ENCODE results near the gene PLEKHH2. TPM values are rescaled to one million over a fixed set of nuclear protein-coding genes. Genes with fewer than 3 reads are reported as not detected.
A peak's percentile ranks its signal among the peaks of the same experiment; 100 is the strongest.
"Not testable (repeated sequence)": the region's sequence is repeated elsewhere in the genome, so short reads cannot be mapped to it uniquely, and the experiment has no call there.

PLEKHH2 gene
- total RNA-seq: 0.24 and 1.1 TPM in 2 replicates
- polyA plus RNA-seq (2012): 3.1 TPM

- DNase-seq (ENCODE audit: low read depth): peak; percentile 85
These were observed at the start of gene PLEKHH2 for GRCh38 chr2:43637030-43637803. Gene PLEKHH2 (plus strand): TSS chr2:43637260. CDS start chr2:43644674, 7,414 bp downstream.

GRCh38 chr2:43592443-43592842 lies 44.6 kb upstream of the PLEKHH2 start:
- no peak for DNase-seq (ENCODE audit: low read depth)

GRCh38 chr2:43593254-43593653 lies 43.8 kb upstream of the PLEKHH2 start:
- DNase-seq (ENCODE audit: low read depth): no peak

- DNase-seq (ENCODE audit: low read depth): no peak
These were observed 42.2 kb upstream of the PLEKHH2 start for GRCh38 chr2:43594875-43595274.

- DNase-seq (ENCODE audit: low read depth): peak; percentile 99
These were observed 41.3 kb upstream of the PLEKHH2 start, which contains the start of gene THADA for GRCh38 chr2:43595603-43596412. Gene THADA (minus strand): TSS chr2:43596038. CDS start chr2:43592392, 3,646 bp downstream.

- DNase-seq (ENCODE audit: low read depth): not testable (repeated sequence)
These were observed 36.5 kb upstream of the PLEKHH2 start for GRCh38 chr2:43600596-43600995.

GRCh38 chr2:43604674-43605073 lies 32.4 kb upstream of the PLEKHH2 start:
- no peak for DNase-seq (ENCODE audit: low read depth)

GRCh38 chr2:43605079-43605655 lies 31.9 kb upstream of the PLEKHH2 start:
- DNase-seq (ENCODE audit: low read depth): peak; percentile 49

GRCh38 chr2:43605851-43606250 lies 31.2 kb upstream of the PLEKHH2 start:
- peak; percentile 40 for DNase-seq (ENCODE audit: low read depth)

- peak; percentile 66 for DNase-seq (ENCODE audit: low read depth)
These were observed 27.7 kb upstream of the PLEKHH2 start for GRCh38 chr2:43609290-43609918.

GRCh38 chr2:43610361-43610760 lies 26.7 kb upstream of the PLEKHH2 start:
- DNase-seq (ENCODE audit: low read depth): no peak

- peak; percentile 82 for DNase-seq (ENCODE audit: low read depth)
These were observed 24.8 kb upstream of the PLEKHH2 start for GRCh38 chr2:43611987-43612894.

- DNase-seq (ENCODE audit: low read depth): no peak
These were observed 24.1 kb upstream of the PLEKHH2 start for GRCh38 chr2:43612944-43613343.

GRCh38 chr2:43616967-43617680 lies 19.9 kb upstream of the PLEKHH2 start:
- no peak for DNase-seq (ENCODE audit: low read depth)

- DNase-seq (ENCODE audit: low read depth): no peak
These were observed 17.5 kb upstream of the PLEKHH2 start for GRCh38 chr2:43619511-43619910.

GRCh38 chr2:43622931-43623451 lies 14.1 kb upstream of the PLEKHH2 start:
- no peak for DNase-seq (ENCODE audit: low read depth)

GRCh38 chr2:43631618-43632317 lies 5.3 kb upstream of the PLEKHH2 start:
- DNase-seq (ENCODE audit: low read depth): no peak

GRCh38 chr2:43634604-43635306 lies 2.3 kb upstream of the PLEKHH2 start:
- peak; percentile 32 for DNase-seq (ENCODE audit: low read depth)
